Neural cell (in vitro differentiated cells): ENCODE data around the gene CHM.

ENCODE experiments used
- MXI1 ChIP-seq: fragments of 450-650 bp; conservative IDR thresholded peaks from 2 replicates; pipeline ENCODE4 v1.6.1; 2014; ENCODE audit warnings: antibody characterized with exemption, mild to moderate bottlenecking; ENCODE audit not compliant: poor library complexity, severe bottlenecking
- TF ChIP-seq, protein P1 (sequence below): fragments of 450-650 bp; IDR thresholded peaks from 2 replicates; pipeline ENCODE4 v1.5.1; 2014; ENCODE audit warnings: antibody characterized with exemption, mild to moderate bottlenecking, moderate library complexity; ENCODE audit not compliant: poor library complexity, severe bottlenecking

DNA sequence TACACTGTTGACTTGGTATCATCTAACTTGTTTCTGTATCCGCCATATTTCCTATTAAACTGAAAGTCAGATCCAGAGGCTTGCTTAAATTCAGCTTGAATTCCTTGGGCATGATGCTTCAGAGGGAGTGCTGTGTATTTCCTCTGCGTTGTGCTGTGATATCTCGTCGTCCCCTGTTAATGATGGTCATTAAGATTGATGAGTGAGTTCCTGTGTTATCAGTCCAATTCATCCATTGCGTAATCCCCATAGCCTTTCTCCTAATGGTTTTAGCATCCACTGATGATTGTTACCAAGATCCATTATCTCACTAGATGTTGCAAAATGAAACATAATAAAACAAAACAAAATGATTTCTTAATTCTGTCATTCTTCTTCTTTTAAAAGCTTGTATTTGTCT is 31.3 kb upstream of the CHM start:
- no peak for TF ChIP-seq MXI1
- TF ChIP-seq, protein P1, sequence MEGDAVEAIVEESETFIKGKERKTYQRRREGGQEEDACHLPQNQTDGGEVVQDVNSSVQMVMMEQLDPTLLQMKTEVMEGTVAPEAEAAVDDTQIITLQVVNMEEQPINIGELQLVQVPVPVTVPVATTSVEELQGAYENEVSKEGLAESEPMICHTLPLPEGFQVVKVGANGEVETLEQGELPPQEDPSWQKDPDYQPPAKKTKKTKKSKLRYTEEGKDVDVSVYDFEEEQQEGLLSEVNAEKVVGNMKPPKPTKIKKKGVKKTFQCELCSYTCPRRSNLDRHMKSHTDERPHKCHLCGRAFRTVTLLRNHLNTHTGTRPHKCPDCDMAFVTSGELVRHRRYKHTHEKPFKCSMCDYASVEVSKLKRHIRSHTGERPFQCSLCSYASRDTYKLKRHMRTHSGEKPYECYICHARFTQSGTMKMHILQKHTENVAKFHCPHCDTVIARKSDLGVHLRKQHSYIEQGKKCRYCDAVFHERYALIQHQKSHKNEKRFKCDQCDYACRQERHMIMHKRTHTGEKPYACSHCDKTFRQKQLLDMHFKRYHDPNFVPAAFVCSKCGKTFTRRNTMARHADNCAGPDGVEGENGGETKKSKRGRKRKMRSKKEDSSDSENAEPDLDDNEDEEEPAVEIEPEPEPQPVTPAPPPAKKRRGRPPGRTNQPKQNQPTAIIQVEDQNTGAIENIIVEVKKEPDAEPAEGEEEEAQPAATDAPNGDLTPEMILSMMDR, result no peak
